Lower leg skin (tissue), 4 donors: ENCODE measurements around the gene FBXL13. TPM values are rescaled to one million over a fixed set of nuclear protein-coding genes. Genes with fewer than 3 reads are reported as not detected.

Experiments used
- DNase-seq, 2 donors: peaks; one replicate each; pipeline ENCODE4 v3.0.0-alpha.2; 2019; ENCODE audit warnings: low spot score in 2 of 2
- H3K4me3 ChIP-seq: fragments of 200-600 bp; sonication (generic); 2 replicates; pipeline ENCODE4 v1.5.1; 2017; ENCODE audit warnings: mild to moderate bottlenecking, low read depth; ENCODE audit not compliant: poor library complexity, severe bottlenecking
- POLR2A ChIP-seq, 2 donors: fragments of 450-650 bp; IDR thresholded peaks; one replicate each; pipeline ENCODE4 v1.6.1; 2016 to 2017; ENCODE audit warnings: antibody characterized with exemption in 2 of 2, mild to moderate bottlenecking in 1 of 2, moderate library complexity in 1 of 2
- WGBS, 2 donors: methylation state at CpG; one replicate each; pipeline ENCODE4 v1.1.5; 2018; 5-methylcytosine and 5-hydroxymethylcytosine counted together
- intact Hi-C: fragments of 100-400 bp; cut with DNase I; formaldehyde crosslinking; loops from one replicate; pipeline ENCODE4 v1.15.0; 2023; ENCODE audit warnings: low total_unique reads
- total RNA-seq, 4 donors: library from RNA; depleted of rRNA; stranded (reverse); fragments of >200 nt; gene quantifications; one replicate each; pipeline ENCODE4 v1.1.0, GENCODE V29; 2016
- TF ChIP-seq, protein P1 (sequence below), 3 donors: fragments of 450-650 bp; IDR thresholded peaks; one replicate each; pipeline ENCODE4 v1.5.1; 2016; ENCODE audit warnings: antibody characterized with exemption in 3 of 3, mild to moderate bottlenecking in 3 of 3, moderate library complexity in 2 of 3

Gene FBXL13
- total RNA-seq, 4 donors from 2014 or later: 0.78 to 1.5 (median 1.1) TPM; not detected in 1

DNA sequence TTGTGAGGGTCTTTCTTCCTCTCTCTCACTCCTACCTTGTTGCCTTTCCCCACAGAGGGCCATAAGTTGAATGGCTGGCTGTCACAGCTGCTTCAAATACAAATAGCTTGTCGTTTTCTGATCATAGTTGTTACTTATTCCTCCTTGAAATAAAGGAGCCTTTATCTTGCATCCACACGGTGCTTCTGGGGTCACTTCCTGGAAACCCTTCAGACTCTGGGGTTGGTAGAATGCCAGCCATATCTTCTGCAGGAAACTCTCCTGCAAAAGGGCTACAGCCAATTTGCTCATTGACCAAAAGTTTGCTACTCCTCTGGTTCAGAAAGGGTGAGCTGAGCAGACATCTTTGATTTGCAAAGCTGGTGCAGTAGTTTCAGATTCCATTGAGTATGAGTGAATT, 255.4 kb downstream of the FBXL13 start:
- intact Hi-C loops: no loop called here
- 49 to 51% methylated on average over 2 of the region's 2 CpGs for WGBS, 2 donors

DNA sequence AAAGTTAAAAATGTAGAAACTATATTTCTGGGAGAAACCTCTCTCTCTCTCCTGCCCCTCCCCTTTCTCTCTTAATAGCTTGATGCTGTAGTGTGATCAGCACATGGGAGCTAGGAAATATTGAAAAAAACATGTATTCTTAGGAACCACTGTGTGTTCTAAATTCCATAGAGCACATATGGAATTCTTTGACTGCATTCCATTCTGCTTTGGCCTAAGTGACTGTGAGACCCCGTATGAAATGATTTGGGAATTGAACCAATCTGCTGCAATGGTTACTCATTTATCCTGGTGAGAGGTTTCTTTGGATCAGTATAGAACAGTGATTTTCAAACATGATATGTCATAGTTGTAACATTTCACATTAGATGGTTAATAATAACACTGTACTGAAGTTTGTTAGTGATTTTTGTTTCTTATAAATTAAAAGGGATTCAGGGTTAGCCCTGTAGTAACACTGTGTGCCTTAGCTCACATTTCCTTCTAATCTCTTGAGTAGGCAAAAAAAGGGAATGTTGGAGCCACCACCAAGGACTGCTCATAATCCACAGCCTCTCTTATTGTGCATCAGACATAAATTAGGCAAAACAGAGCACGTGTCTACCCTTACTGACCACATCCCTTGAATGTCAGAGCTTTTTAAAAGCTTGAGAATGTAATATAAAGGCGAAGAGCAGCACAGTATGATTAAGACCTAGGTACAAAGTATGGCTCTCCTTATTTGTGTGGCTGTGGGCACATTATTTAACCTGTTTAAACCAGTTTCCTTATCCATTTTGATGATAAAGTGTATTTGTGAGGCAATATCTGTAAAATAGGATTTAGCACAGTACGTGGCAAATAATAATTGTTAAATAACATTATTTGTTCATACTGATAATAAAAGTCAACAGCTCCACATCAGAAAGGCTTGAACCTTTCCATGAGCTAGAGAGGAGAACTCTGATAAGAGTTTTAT, 256.7 kb downstream of the FBXL13 start:
- 78 to 86% methylated on average over 4 of the region's 4 CpGs for WGBS, 2 donors
- no peak for DNase-seq
- TF ChIP-seq, protein P1, sequence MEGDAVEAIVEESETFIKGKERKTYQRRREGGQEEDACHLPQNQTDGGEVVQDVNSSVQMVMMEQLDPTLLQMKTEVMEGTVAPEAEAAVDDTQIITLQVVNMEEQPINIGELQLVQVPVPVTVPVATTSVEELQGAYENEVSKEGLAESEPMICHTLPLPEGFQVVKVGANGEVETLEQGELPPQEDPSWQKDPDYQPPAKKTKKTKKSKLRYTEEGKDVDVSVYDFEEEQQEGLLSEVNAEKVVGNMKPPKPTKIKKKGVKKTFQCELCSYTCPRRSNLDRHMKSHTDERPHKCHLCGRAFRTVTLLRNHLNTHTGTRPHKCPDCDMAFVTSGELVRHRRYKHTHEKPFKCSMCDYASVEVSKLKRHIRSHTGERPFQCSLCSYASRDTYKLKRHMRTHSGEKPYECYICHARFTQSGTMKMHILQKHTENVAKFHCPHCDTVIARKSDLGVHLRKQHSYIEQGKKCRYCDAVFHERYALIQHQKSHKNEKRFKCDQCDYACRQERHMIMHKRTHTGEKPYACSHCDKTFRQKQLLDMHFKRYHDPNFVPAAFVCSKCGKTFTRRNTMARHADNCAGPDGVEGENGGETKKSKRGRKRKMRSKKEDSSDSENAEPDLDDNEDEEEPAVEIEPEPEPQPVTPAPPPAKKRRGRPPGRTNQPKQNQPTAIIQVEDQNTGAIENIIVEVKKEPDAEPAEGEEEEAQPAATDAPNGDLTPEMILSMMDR (IDR thresholded peaks at IDR 0.05): no peak
- H3K4me3 ChIP-seq: no peak overlapping the region
- intact Hi-C loops: no loop called here

More for the DNA sequence above, 255.4 kb downstream of the FBXL13 start:
- no peak for DNase-seq
- TF ChIP-seq POLR2A (IDR thresholded peaks at IDR 0.05): no peak
- TF ChIP-seq, protein P1 (IDR thresholded peaks at IDR 0.05): no peak
- H3K4me3 ChIP-seq: no peak overlapping the region

DNA sequence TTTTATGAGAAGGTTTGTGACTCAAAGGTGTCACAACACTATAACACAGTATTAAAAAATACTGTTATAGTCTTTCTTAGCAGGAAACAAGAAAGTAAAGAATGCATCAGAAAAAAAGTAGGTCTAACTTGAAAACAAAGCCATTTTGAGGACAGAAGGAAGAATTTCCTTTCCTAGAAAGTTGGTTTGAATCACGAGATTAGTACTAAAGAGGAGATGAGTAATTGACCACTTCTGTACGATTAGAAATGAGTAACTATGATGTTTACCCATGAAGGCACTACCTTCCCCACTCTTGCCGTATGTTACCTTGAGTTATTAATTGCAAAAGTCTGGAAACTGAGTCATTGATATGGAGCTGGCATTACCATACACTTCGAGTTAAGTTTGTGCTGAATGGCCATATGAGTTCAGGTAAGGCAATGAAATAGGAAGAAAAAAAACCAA, 260.5 kb downstream of the FBXL13 start:
- TF ChIP-seq POLR2A (IDR thresholded peaks at IDR 0.05): no peak
- TF ChIP-seq, protein P1 (IDR thresholded peaks at IDR 0.05): no peak
- WGBS, 2 donors: 84 to 89% methylated on average over 4 of the region's 4 CpGs

DNA sequence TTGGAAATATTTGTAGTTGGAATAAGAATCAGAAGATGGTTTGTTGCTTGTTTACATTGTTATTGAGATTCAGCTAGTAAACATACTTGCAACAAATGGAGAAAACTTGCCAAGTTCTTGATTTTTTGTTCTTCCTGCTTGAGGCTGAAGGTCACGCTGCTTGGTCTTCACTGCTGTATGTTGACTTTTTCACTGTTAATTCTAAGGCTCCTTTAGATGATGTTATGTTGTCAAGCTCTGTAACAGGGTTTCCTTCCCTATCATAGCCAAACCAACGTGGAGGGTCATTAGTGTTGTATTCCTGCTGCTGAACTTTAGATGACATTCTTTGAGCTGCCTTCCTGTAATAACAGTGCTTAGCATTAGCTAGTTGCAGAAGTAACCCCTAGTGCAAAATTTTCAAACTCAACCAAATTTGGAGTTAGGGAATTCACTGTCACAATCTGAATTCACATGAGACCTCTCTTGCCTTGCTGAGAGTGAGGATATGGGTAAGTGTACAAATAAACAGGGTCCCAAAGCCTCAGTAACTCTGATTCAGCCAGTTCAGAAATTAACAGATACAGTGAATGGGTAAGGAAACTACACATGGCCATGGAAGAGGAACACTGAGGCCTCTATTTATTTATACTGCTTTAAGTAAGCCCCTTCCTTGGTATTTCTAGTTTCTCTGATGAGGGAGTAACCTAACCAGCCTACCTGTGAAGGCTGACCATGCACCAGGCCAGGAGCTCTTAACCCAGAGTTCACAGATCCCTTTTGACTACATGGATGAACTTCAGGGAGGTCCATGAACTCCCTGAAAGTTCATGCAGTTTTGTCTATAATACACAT, 261.2 kb downstream of the FBXL13 start:
- TF ChIP-seq, protein P1 (IDR thresholded peaks at IDR 0.05): no peak
- no peak for TF ChIP-seq POLR2A (IDR thresholded peaks at IDR 0.05)
- DNase-seq: no peak
- WGBS, 2 donors: 75 to 82% methylated on average over 2 of the region's 2 CpGs
- intact Hi-C loops: no loop called here
- no peak overlapping the region for H3K4me3 ChIP-seq

More for the DNA sequence above, 260.5 kb downstream of the FBXL13 start:
- H3K4me3 ChIP-seq: no peak overlapping the region
- intact Hi-C loops: no loop called here
- no peak for DNase-seq

DNA sequence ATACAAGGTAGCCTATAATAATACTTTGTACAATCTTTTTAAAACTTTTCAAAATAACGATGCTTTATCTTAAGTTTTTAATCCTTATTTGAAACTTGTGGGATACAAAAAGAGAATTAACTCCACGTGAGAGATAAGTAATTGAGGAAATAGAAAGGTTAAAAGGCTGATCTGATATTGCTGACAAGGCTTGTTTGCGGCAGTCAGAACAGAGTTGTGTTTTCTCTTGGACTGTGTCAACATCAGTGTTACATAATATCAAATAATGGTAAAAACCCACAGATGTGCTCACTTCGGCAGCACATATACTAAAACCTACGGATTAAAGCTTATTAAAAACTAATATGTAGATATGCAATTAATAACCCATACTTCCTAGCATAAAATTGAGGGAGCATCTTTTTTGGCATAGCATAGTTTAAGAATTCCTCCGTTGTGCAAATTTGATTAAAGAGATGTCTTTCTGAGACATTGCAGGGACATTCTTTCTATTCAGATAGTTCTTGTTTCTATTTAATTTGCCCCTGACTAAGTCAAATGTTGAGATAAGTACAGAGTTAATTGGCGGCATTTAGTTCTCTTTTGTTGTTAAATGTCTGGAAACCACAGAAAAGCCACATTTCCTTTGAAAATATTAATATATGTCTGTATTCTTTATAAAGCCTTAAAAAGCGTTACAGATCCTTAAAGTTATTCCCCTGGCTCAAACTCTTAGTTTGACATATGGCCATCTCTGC, 262.5 kb downstream of the FBXL13 start:
- WGBS, 2 donors: 60% methylated on average over 8 of the region's 8 CpGs

More for the DNA sequence above, 262.5 kb downstream of the FBXL13 start:
- DNase-seq: no peak
- intact Hi-C loops: no loop called here
- TF ChIP-seq POLR2A (IDR thresholded peaks at IDR 0.05): no peak
- TF ChIP-seq, protein P1 (IDR thresholded peaks at IDR 0.05): no peak
- H3K4me3 ChIP-seq: no peak overlapping the region
